ENCODE measurements around the gene MUL1. TPM values are rescaled to one million over a fixed set of nuclear protein-coding genes. Genes with fewer than 3 reads are reported as not detected.
A peak's percentile ranks its signal among the peaks of the same experiment; 100 is the strongest.

MUL1 gene
- total and polyA plus RNA-seq, 8 donors: 3.7 to 53.1 (median 12.9) TPM

DNA sequence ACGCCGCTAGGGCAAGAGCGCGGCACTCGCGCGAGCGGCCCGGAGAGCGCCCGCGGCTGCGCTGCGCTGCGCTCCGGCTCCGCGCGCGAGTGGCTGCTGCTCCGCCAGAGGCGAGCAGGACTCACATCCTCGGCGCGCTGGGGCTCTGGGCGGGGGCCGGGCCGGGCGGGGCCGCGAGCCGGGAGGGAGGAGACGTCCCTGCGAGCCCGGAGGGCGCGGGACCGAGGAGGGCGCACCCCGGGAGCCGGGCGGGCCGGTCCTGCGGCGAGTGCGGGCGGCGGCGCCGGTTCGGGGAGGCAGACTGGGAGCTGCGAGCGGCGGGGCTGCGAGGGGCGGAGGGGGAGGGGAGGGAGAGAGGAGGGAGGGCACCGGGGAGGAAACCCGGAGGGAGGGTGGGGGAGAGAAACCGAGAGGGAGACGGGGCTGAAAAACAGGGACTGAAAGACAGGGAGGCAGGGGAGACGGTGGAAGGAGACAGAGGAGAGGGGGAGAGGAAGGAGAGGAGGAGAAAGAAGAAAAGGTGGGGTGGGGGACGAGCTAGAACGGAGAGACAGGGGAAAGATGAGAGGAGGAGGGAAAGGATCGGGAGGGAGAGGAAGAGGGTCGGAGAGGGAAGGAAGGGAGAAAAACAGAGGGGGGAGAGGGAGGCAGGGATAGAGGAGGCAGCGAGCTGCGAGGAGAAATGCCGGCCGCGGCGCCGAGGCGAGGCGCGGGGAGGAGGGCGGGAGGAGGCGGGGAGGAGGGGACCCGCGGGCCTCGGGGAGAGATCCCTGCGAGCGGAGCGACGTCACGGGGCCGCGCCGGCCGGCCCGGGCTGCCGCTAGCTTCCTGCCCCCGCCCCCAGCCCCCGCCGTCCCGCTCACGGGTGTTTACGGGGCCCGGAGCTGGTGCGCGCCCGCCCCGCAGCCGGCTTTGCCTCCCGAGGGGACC lies 22.2 kb downstream of the MUL1 start, which contains the start of gene CAMK2N1:
Gene CAMK2N1, minus strand, starts transcription at position 684 of the 930 bp plus-strand sequence. CDS start 831 bp downstream, outside the sequence.
- Histone ChIP-seq H3K27ac (peak within 1 kb of the TSS; percentile 76 to 92 (median 87)), H3K4me1 (peaks cover 22 to 57% (median 46%) of the 10 kb centered on the region in 4 donors), H3K27me3 (peaks cover 0 to 75% (median 35%) of the 10 kb centered on the region in 3 donors), H3K4me3 (peak within 1 kb of the TSS; percentile 54 to 78 (median 70)), H3K36me3 (no peaks in the 10 kb centered on the region), H3K9me3 (no peaks in the 10 kb centered on the region)
- 0 to 2% (median 1%) methylated on average over 37 to 104 of the region's 104 CpGs for WGBS, 5 donors
- DNase-seq: peak; percentile 64 to 92
- intact Hi-C loops (cut with DNase I; ENCODE audit: low total_unique reads): no loop called here
- no peak for TF ChIP-seq EP300 (IDR thresholded peaks at IDR 0.05)
- TF ChIP-seq, protein P1, sequence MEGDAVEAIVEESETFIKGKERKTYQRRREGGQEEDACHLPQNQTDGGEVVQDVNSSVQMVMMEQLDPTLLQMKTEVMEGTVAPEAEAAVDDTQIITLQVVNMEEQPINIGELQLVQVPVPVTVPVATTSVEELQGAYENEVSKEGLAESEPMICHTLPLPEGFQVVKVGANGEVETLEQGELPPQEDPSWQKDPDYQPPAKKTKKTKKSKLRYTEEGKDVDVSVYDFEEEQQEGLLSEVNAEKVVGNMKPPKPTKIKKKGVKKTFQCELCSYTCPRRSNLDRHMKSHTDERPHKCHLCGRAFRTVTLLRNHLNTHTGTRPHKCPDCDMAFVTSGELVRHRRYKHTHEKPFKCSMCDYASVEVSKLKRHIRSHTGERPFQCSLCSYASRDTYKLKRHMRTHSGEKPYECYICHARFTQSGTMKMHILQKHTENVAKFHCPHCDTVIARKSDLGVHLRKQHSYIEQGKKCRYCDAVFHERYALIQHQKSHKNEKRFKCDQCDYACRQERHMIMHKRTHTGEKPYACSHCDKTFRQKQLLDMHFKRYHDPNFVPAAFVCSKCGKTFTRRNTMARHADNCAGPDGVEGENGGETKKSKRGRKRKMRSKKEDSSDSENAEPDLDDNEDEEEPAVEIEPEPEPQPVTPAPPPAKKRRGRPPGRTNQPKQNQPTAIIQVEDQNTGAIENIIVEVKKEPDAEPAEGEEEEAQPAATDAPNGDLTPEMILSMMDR (IDR thresholded peaks at IDR 0.05): no peak

DNA sequence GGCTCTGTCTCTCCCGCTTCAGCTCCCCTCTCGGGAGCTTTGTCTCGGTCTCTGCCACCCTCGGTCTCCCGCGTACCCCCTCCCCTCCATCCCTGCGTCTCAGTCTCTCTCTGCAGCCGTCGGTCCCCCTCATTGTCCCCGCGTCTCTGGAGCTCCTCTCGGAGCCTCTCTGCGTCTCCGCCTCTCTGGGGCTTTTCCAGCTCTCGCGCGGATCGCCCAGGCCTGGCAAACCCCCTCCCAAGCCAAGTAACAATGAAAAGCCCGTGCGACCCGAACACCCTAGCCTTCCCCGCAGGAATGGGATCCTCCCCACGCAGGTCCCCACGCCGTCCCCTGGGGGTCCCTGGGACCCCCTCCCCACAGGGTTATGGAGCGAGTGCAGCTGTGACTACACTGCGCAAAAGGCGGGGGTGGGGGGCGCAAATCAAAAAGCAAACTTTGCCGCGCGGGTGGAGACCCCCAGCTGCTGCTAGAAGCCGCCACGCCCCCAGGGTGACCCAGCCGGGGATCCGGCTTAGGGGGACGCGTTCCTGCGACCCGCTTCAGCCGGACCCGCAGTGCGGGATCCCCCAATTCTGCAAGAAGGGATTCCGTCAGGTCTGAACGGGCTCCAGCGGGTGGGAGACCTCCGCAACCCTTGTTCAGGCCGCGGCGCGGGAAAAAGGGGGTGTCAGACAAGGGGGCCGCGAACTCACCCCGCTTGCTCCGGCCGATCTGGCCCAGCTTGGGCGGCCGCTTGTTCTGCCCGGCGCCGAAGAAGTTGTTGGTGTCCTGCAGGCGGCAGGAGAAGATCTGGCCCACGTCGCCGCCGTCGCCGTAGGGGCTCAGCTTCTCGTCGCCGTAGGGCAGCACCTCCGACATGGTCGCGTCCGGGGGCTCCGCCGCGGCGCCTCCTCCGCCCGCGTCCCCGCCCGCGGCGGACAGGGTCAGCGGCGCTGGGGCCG lies 23.2 kb downstream of the MUL1 start:
- Histone ChIP-seq H3K27ac (peak overlapping the region; percentile 45 to 92 (median 76)), H3K9me3 (no peaks in the 10 kb centered on the region), H3K4me3 (peak overlapping the region; percentile 54 to 78 (median 70)), H3K4me1 (peaks cover 22 to 65% (median 47%) of the 10 kb centered on the region in 4 donors), H3K36me3 (no peaks in the 10 kb centered on the region), H3K27me3 (peaks cover 0 to 77% (median 35%) of the 10 kb centered on the region in 3 donors)
- TF ChIP-seq, protein P1 (IDR thresholded peaks at IDR 0.05): no peak
- TF ChIP-seq EP300 (IDR thresholded peaks at IDR 0.05): no peak
- TF ChIP-seq POLR2AphosphoS5 (IDR thresholded peaks at IDR 0.05): no peak
- TF ChIP-seq POLR2A (IDR thresholded peaks at IDR 0.05): no peak
- peak in 1 of 2 donors; percentile 57 for DNase-seq
- intact Hi-C loops (cut with DNase I; ENCODE audit: low total_unique reads): no loop called here
- 1 to 2% (median 1%) methylated on average over 42 to 89 of the region's 89 CpGs for WGBS, 5 donors

DNA sequence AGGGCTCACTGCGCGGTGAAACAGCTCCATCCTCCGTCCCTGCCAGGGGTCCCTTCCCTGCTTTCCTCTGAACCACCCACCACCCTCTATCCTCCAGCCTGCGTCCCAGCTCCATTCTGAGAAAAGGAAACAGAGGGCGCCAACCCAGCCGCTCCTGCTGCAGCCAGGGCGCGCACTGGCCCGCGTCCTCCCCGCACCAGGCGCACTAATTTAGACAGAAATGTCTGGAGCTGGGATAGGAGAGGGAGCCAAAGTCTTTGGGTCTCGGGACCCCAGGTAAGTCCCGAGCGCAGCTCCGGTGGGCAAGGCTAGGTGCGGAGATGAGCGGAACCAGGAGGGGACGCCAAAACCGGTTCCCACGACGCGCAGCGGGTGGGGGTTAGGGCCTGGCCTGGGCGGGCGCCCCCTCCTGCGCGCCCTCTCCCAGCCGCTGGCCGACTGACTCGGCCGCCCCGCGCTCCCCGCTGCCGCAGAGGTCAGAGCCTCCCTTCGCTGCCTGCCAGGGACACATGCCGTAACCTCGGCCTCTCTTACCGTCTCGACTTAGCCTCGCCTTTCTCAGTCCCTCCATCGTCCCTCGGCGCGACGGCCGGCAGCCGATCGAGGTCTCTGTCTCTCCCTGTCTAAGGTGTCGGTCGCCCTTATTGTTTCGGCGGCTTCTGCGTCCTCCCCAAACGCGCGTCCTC lies 24.0 kb downstream of the MUL1 start:
- no peaks in the 10 kb centered on the region for H3K36me3 ChIP-seq
- H3K9me3 ChIP-seq: no peaks in the 10 kb centered on the region
- intact Hi-C loops (cut with DNase I; ENCODE audit: low total_unique reads): no loop called here
- TF ChIP-seq, protein P1 (IDR thresholded peaks at IDR 0.05): no peak
- TF ChIP-seq POLR2A (IDR thresholded peaks at IDR 0.05) (no peak), POLR2AphosphoS5 (IDR thresholded peaks at IDR 0.05) (no peak), EP300 (IDR thresholded peaks at IDR 0.05) (no peak)
- H3K4me1 ChIP-seq: peaks cover 22 to 66% (median 47%) of the 10 kb centered on the region in 4 donors
- whole genome bisulfite sequencing, 5 donors: 2 to 4% (median 3%) methylated on average over 36 to 58 of the region's 58 CpGs
- H3K27me3 ChIP-seq: peaks cover 0 to 78% (median 35%) of the 10 kb centered on the region in 3 donors
- H3K4me3 ChIP-seq: peak overlapping the region; percentile 54 to 78 (median 70)
- peak in 1 of 2 donors; percentile 60 for DNase-seq
- H3K27ac ChIP-seq: peak overlapping the region in 4 of 5 donors; percentile 45 to 92 (median 72)
